GM18505 (cell line): Measurements from ENCODE around the gene BNIPL.

Experiments
- ATAC-seq: cut with Tn5 transposase; IDR thresholded peaks from one replicate; pipeline ENCODE4 v1.9.1; 2021; ENCODE audit not compliant: unreplicated experiment
- POLR2A ChIP-seq: IDR thresholded peaks from 4 replicates; pipeline ENCODE4 v1.6.1; 2011; ENCODE audit warnings: borderline replicate concordance; ENCODE audit not compliant: insufficient read depth, insufficient read length; ENCODE audit errors: extremely low read depth

Gene BNIPL

GRCh38 chr1:151026460-151026859 is 9.9 kb upstream of the BNIPL start:
- no peak for ATAC-seq
- no peak for TF ChIP-seq POLR2A

- no peak for ATAC-seq
- TF ChIP-seq POLR2A, result no peak
Measured at GRCh38 chr1:151032164-151032563, 4.2 kb upstream of the BNIPL start.

- no peak for ATAC-seq
- TF ChIP-seq POLR2A, result no peak
Measured at GRCh38 chr1:151035167-151035566, 1.2 kb upstream of the BNIPL start.

GRCh38 chr1:151037032-151037431 is 646 bp downstream of the BNIPL start:
- no peak for TF ChIP-seq POLR2A
- no peak for ATAC-seq

- ATAC-seq, result no peak
- TF ChIP-seq POLR2A, result no peak
Measured at GRCh38 chr1:151039521-151039920, 3.1 kb downstream of the BNIPL start.

- ATAC-seq, result no peak
- TF ChIP-seq POLR2A, result no peak
Measured at GRCh38 chr1:151043163-151043562, 6.8 kb downstream of the BNIPL start.

- peak; percentile 29 for ATAC-seq
- peak; percentile 46 for TF ChIP-seq POLR2A
Measured at GRCh38 chr1:151047591-151047924, 11.2 kb downstream of the BNIPL start, which contains the start of gene C1orf56. Gene C1orf56, plus strand, starts transcription at chr1:151047751. Its CDS starts 97 bp downstream, at chr1:151047848.

GRCh38 chr1:151047925-151048644 is 11.7 kb downstream of the BNIPL start:
- TF ChIP-seq POLR2A, result no peak
- ATAC-seq, result peak; percentile 54

GRCh38 chr1:151048645-151049032 is 12.3 kb downstream of the BNIPL start:
- TF ChIP-seq POLR2A, result no peak

GRCh38 chr1:151049458-151049857 is 13.1 kb downstream of the BNIPL start:
- ATAC-seq, result no peak
- TF ChIP-seq POLR2A, result no peak

More at GRCh38 chr1:151048645-151049032, 12.3 kb downstream of the BNIPL start:
- no peak for ATAC-seq

GRCh38 chr1:151050051-151050688 is 13.8 kb downstream of the BNIPL start:
- no peak for TF ChIP-seq POLR2A
- ATAC-seq, result no peak

- TF ChIP-seq POLR2A, result peak; percentile 13
- ATAC-seq, result no peak
Measured at GRCh38 chr1:151051356-151052009, 15.1 kb downstream of the BNIPL start.

GRCh38 chr1:151054971-151055547 is 18.7 kb downstream of the BNIPL start:
- no peak for TF ChIP-seq POLR2A
- no peak for ATAC-seq

GRCh38 chr1:151055581-151055980 is 19.2 kb downstream of the BNIPL start:
- no peak for TF ChIP-seq POLR2A
- ATAC-seq, result no peak

- no peak for ATAC-seq
- TF ChIP-seq POLR2A, result no peak
Measured at GRCh38 chr1:151056149-151056548, 19.8 kb downstream of the BNIPL start.

- TF ChIP-seq POLR2A, result no peak
- ATAC-seq, result no peak
Measured at GRCh38 chr1:151058692-151059091, 22.3 kb downstream of the BNIPL start.
